ENCODE measurements around the gene FEZF1.
"Not testable (repeated sequence)": the region's sequence is repeated elsewhere in the genome, so short reads cannot be mapped to it uniquely, and the experiment has no call there.

FEZF1 gene

GRCh38 chr7:122307228-122307621 is 2.7 kb upstream of the FEZF1 start:
- no peak for DNase-seq (ENCODE audit: low read depth in 2 of 2)

- DNase-seq (ENCODE audit: low read depth in 2 of 2) = no peak
Observed at GRCh38 chr7:122306320-122307227, 2.0 kb upstream of the FEZF1 start.

- DNase-seq (ENCODE audit: low read depth in 2 of 2) = no peak
Observed at GRCh38 chr7:122305475-122306319, 1.1 kb upstream of the FEZF1 start.

GRCh38 chr7:122304996-122305421 is 459 bp upstream of the FEZF1 start:
- no peak for DNase-seq (ENCODE audit: low read depth in 2 of 2)

- no peak for DNase-seq (ENCODE audit: low read depth in 2 of 2)
Observed at GRCh38 chr7:122303531-122304318, 825 bp downstream of the FEZF1 start.

GRCh38 chr7:122302761-122303530 is 1.6 kb downstream of the FEZF1 start:
- DNase-seq (ENCODE audit: low read depth in 2 of 2) = no peak

GRCh38 chr7:122301858-122302760 is 2.4 kb downstream of the FEZF1 start:
- no peak for DNase-seq (ENCODE audit: low read depth in 2 of 2)

- no peak for DNase-seq (ENCODE audit: low read depth in 2 of 2)
Observed at GRCh38 chr7:122300956-122301833, 3.4 kb downstream of the FEZF1 start.

GRCh38 chr7:122300211-122300932 is 4.2 kb downstream of the FEZF1 start:
- DNase-seq (ENCODE audit: low read depth in 2 of 2) = no peak

GRCh38 chr7:122299624-122300210 is 4.8 kb downstream of the FEZF1 start:
- no peak for DNase-seq (ENCODE audit: low read depth in 2 of 2)

- DNase-seq (ENCODE audit: low read depth in 2 of 2) = no peak
Observed at GRCh38 chr7:122298618-122299017, 5.9 kb downstream of the FEZF1 start.

GRCh38 chr7:122298131-122298530 is 6.4 kb downstream of the FEZF1 start:
- DNase-seq (ENCODE audit: low read depth in 2 of 2) = no peak

- DNase-seq (ENCODE audit: low read depth in 2 of 2) = no peak
Observed at GRCh38 chr7:122291189-122291588, 13.4 kb downstream of the FEZF1 start.

- DNase-seq (ENCODE audit: low read depth in 2 of 2) = no peak
Observed at GRCh38 chr7:122290476-122290875, 14.1 kb downstream of the FEZF1 start.

- DNase-seq (ENCODE audit: low read depth in 2 of 2) = no peak
Observed at GRCh38 chr7:122289426-122289825, 15.1 kb downstream of the FEZF1 start.

GRCh38 chr7:122284608-122285007 is 19.9 kb downstream of the FEZF1 start:
- not testable (repeated sequence) for DNase-seq (ENCODE audit: low read depth in 2 of 2)

- DNase-seq (ENCODE audit: low read depth in 2 of 2) = no peak
Observed at GRCh38 chr7:122273117-122273516, 31.4 kb downstream of the FEZF1 start.

GRCh38 chr7:122269241-122269640 is 35.3 kb downstream of the FEZF1 start:
- no peak for DNase-seq (ENCODE audit: low read depth in 2 of 2)
